PC-9 (cell line): Measurements from ENCODE around the gene XYLT2. TPM values are rescaled to one million over a fixed set of nuclear protein-coding genes. Genes with fewer than 3 reads are reported as not detected.
"Not testable (repeated sequence)": the region's sequence is repeated elsewhere in the genome, so short reads cannot be mapped to it uniquely, and the experiment has no call there.

Source experiments
- BruUV-seq: library from RNA; stranded (reverse); fragments of 400-500 nt; replicated peaks from 2 replicates; lab custom pipeline; 2021; lab: Mats Ljungman, UMichigan
- CTCF ChIA-PET: fragments of 300-600 bp; sonication (Branson Sonifier 250); formaldehyde crosslinking; loops from one replicate; lab custom pipeline; 2022; ENCODE audit warnings: antibody characterized with exemption; lab: Charles Lee
- POLR2A ChIA-PET: fragments of 300-600 bp; sonication (Branson Sonifier 250); formaldehyde crosslinking; loops from one replicate; lab custom pipeline; 2022; ENCODE audit warnings: antibody characterized with exemption; ENCODE audit not compliant: unreplicated experiment; lab: Charles Lee
- DNase-seq, 2 experiments: peaks; one replicate each; pipeline versions ENCODE4 v3.0.0 to v3.0.0-alpha.2; 2015 to 2022; ENCODE audit warnings: mixed read lengths in 1 of 2
- H2AFZ ChIP-seq: fragments of 200-600 bp; sonication (generic); 2 replicates; pipeline ENCODE4 v1.8.1; 2017; ENCODE audit warnings: antibody characterized with exemption
- H3F3A ChIP-seq: fragments of 200-600 bp; sonication (generic); 2 replicates; pipeline ENCODE4 v1.8.1; 2017; ENCODE audit warnings: antibody characterized with exemption, mild to moderate bottlenecking, low read depth; ENCODE audit not compliant: insufficient read depth
- H3K27ac ChIP-seq: fragments of 200-600 bp; sonication (generic); 2 replicates; pipeline ENCODE4 v1.6.1; 2016; ENCODE audit warnings: mixed run types
- H3K27me3 ChIP-seq: fragments of 200-600 bp; sonication (generic); 2 replicates; pipeline ENCODE4 v1.6.1; 2016; ENCODE audit warnings: low read depth, mixed run types; ENCODE audit not compliant: insufficient read depth
- H3K36me3 ChIP-seq: fragments of 200-600 bp; sonication (generic); 2 replicates; pipeline ENCODE4 v1.6.1; 2016; ENCODE audit warnings: low read depth, mixed run types
- H3K4me1 ChIP-seq: fragments of 200-600 bp; sonication (generic); replicated peaks from 2 replicates; pipeline ENCODE4 v1.6.1; 2016; ENCODE audit warnings: mixed run types; ENCODE audit not compliant: insufficient read depth
- H3K4me2 ChIP-seq: fragments of 200-600 bp; sonication (generic); 2 replicates; pipeline ENCODE4 v1.6.1; 2017; ENCODE audit warnings: mixed run types
- H3K4me3 ChIP-seq: fragments of 200-600 bp; sonication (generic); 2 replicates; pipeline ENCODE4 v1.6.1; 2016; ENCODE audit warnings: mixed run types
- H3K79me2 ChIP-seq: fragments of 200-600 bp; sonication (generic); 2 replicates; pipeline ENCODE4 v1.6.1; 2017; ENCODE audit warnings: low read depth, mixed run types
- H3K9me2 ChIP-seq: fragments of 200-600 bp; sonication (generic); 2 replicates; pipeline ENCODE4 v1.8.1; 2017; ENCODE audit warnings: mild to moderate bottlenecking; ENCODE audit not compliant: insufficient read depth
- H3K9me3 ChIP-seq: fragments of 200-600 bp; sonication (generic); 2 replicates; pipeline ENCODE4 v1.8.1; 2016; ENCODE audit warnings: low read depth; ENCODE audit not compliant: insufficient read depth
- H4K20me1 ChIP-seq: fragments of 200-600 bp; sonication (generic); 2 replicates; pipeline ENCODE4 v1.8.1; 2017; ENCODE audit not compliant: insufficient read depth
- EZH2 ChIP-seq: fragments of 200-600 bp; sonication (generic); IDR thresholded peaks from 2 replicates; pipeline ENCODE4 v1.8.0; 2017; ENCODE audit warnings: antibody characterized with exemption, low read depth
- intact Hi-C: fragments of 100-400 bp; cut with micrococcal nuclease; formaldehyde crosslinking; loops from one replicate; pipeline ENCODE4 v1.10.0; 2022; ENCODE audit not compliant: unreplicated experiment
- total RNA-seq: library from RNA; stranded (reverse); gene quantifications from 2 replicates; pipeline ENCODE4 v1.2.3, GENCODE V29; 2021
- TF ChIP-seq, protein P1 (sequence below): fragments of 200-600 bp; sonication (generic); conservative IDR thresholded peaks from 2 replicates; pipeline ENCODE4 v1.6.1; 2017; ENCODE audit warnings: mixed run types, antibody characterized with exemption, mild to moderate bottlenecking, moderate library complexity

XYLT2 gene
- total RNA-seq, 1 experiment from 2014 or later = 37.5 TPM

DNA sequence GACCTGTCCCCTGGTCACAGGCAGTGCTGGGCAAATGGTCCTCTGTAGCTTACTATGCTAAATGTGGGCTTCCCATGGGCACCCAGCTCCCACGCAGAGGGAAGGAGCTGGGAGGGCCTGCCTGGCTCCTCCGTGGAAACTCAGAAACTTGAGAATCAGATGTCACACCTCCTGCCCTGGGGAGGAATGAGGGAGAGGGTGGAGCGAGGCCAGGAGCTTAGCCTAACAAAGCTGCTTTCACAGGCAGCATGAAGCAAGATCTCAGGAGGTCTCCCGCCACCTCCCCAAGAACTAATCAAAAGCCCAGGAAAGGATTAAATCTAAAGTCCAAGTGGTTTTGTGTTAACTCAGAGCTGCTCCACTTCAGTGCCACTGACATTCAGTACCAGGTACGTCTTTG is 33.6 kb upstream of the XYLT2 start:
- BruUV-seq = no TSS peak

GRCh38 chr17:50314456-50315011 is 31.4 kb upstream of the XYLT2 start:
- Histone ChIP-seq H2AFZ (no peak overlapping the region), H3K4me1 (no peaks in the 10 kb centered on the region), H4K20me1 (no peaks in the 10 kb centered on the region), H3K27ac (no peak overlapping the region), H3F3A (no peaks in the 10 kb centered on the region), H3K79me2 (no peaks in the 10 kb centered on the region), H3K9me3 (no peaks in the 10 kb centered on the region), H3K4me2 (no peak overlapping the region), H3K27me3 (peaks cover 29% of the 10 kb centered on the region; the same call in 1 of the 2 replicates), H3K36me3 (no peaks in the 10 kb centered on the region), H3K9me2 (no peaks in the 10 kb centered on the region), H3K4me3 (no peak overlapping the region)
- ChIA-PET POLR2A (no interaction called here), CTCF (no interaction called here)
- BruUV-seq = no TSS peak
- DNase-seq = no peak
- intact Hi-C loops = no loop called here
- no peak for TF ChIP-seq EZH2
- TF ChIP-seq, protein P1, sequence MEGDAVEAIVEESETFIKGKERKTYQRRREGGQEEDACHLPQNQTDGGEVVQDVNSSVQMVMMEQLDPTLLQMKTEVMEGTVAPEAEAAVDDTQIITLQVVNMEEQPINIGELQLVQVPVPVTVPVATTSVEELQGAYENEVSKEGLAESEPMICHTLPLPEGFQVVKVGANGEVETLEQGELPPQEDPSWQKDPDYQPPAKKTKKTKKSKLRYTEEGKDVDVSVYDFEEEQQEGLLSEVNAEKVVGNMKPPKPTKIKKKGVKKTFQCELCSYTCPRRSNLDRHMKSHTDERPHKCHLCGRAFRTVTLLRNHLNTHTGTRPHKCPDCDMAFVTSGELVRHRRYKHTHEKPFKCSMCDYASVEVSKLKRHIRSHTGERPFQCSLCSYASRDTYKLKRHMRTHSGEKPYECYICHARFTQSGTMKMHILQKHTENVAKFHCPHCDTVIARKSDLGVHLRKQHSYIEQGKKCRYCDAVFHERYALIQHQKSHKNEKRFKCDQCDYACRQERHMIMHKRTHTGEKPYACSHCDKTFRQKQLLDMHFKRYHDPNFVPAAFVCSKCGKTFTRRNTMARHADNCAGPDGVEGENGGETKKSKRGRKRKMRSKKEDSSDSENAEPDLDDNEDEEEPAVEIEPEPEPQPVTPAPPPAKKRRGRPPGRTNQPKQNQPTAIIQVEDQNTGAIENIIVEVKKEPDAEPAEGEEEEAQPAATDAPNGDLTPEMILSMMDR = no peak

More for the DNA sequence above, 33.6 kb upstream of the XYLT2 start:
- ChIA-PET CTCF (interaction anchor here (0.6 kb wide), 1 partner anchor 50 kb away, joined by 4 read pairs; no protein-coding TSS in a partner anchor), POLR2A (no interaction called here)
- Histone ChIP-seq H3K9me2 (no peaks in the 10 kb centered on the region), H3K36me3 (no peaks in the 10 kb centered on the region), H3F3A (no peaks in the 10 kb centered on the region), H4K20me1 (no peaks in the 10 kb centered on the region), H3K79me2 (no peaks in the 10 kb centered on the region), H2AFZ (no peak overlapping the region), H3K27me3 (peaks cover 22% of the 10 kb centered on the region; the same call in 1 of the 2 replicates), H3K9me3 (no peaks in the 10 kb centered on the region), H3K27ac (no peak overlapping the region), H3K4me2 (no peak overlapping the region), H3K4me1 (no peaks in the 10 kb centered on the region), H3K4me3 (no peak overlapping the region)
- intact Hi-C loops = no loop called here
- no peak for TF ChIP-seq EZH2
- TF ChIP-seq, protein P1 = no peak
- DNase-seq = no peak

- BruUV-seq = no TSS peak
- Histone ChIP-seq H3K4me1 (no peaks in the 10 kb centered on the region), H3K27ac (no peak overlapping the region), H3F3A (no peaks in the 10 kb centered on the region), H3K9me3 (no peaks in the 10 kb centered on the region), H3K4me2 (no peak overlapping the region), H2AFZ (no peak overlapping the region), H3K4me3 (no peak overlapping the region), H3K9me2 (no peaks in the 10 kb centered on the region), H3K27me3 (peaks cover 29% of the 10 kb centered on the region; the same call in 1 of the 2 replicates), H4K20me1 (no peaks in the 10 kb centered on the region), H3K36me3 (no peaks in the 10 kb centered on the region), H3K79me2 (no peaks in the 10 kb centered on the region)
- DNase-seq = no peak
- POLR2A ChIA-PET = interaction anchor here (0.6 kb wide), 1 partner anchor 162 kb away, joined by 3 read pairs; no protein-coding TSS in a partner anchor
- intact Hi-C loops = no loop called here
- TF ChIP-seq EZH2 = no peak
- TF ChIP-seq, protein P1 = no peak
- CTCF ChIA-PET = no interaction called here
Observed at GRCh38 chr17:50316016-50316587, 29.8 kb upstream of the XYLT2 start.

DNA sequence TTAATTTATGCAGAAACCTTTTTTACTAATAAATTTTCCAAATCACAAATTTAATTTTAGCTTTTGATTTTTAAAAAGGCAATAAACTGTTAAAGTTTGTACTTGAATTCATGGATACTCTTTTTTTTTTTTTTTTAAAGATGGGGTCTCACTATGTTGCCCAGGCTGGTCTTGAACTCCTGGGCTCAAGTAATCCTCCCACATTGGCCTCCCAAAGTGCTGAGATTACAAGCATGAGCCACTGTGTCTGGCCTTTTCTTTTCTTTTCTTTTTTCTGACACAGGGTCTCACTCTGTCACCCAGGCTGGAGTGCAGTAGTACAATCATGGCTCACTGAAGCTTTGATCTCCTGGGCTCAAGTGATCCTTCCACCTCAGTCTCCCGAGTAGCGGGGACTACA is 29.3 kb upstream of the XYLT2 start:
- H3K36me3 ChIP-seq, H3K4me3 ChIP-seq, POLR2A ChIA-PET, H3K4me1 ChIP-seq, H3K9me2 ChIP-seq, H2AFZ ChIP-seq, H3K79me2 ChIP-seq, CTCF ChIA-PET, DNase-seq, H4K20me1 ChIP-seq, H3K4me2 ChIP-seq, intact Hi-C loops, H3K27ac ChIP-seq, BruUV-seq, H3F3A ChIP-seq, H3K9me3 ChIP-seq: not testable (repeated sequence)
- peaks cover 29% of the 10 kb centered on the region; the same call in 1 of the 2 replicates for H3K27me3 ChIP-seq
